HG03039 (cell line): ENCODE results near the gene TLE3.
"Not testable (repeated sequence)": the region's sequence is repeated elsewhere in the genome, so short reads cannot be mapped to it uniquely, and the experiment has no call there.

Source experiments
- ATAC-seq: cut with Tn5 transposase; IDR thresholded peaks from one replicate; pipeline ENCODE4 v1.9.1; 2021; ENCODE audit warnings: mild to moderate bottlenecking, moderate library complexity; ENCODE audit not compliant: unreplicated experiment

The TLE3 gene

GRCh38 chr15:70127288-70127746 is 29.6 kb upstream of the TLE3 start:
- no peak for ATAC-seq

GRCh38 chr15:70126362-70126761 is 28.6 kb upstream of the TLE3 start:
- ATAC-seq: no peak

GRCh38 chr15:70125605-70126004 is 27.9 kb upstream of the TLE3 start:
- no peak for ATAC-seq

DNA sequence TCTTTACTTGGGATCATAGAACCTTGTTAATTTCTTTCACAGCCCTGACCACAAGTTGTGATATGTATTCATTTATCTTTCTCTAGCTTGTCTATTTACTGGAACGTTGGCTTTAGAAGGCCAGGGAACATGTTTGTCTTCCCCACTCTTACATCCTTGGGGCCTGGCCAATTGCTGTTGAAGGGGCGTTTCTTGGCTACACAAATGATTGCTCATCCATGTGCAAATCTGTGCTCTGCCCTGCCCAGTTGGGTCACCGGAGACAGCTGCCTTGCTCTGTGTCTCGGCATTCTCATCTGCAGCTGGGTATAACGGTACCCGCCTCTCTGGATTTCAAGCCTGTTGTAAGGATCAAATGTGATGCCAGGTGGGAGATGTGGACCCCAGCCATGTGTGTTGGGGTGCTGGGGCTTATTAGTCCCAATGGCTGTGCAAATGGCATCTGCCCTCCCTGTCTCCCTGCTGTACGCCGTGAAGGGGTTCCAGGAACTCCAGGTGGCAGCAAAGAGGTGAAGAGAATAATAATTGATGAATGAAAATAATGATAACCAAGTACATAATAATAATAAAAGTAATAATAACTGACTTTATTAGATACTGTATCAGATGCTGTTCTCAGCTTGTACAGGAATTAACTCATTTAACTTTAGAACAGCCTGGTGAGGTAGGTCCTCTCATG is 24.0 kb upstream of the TLE3 start:
- ATAC-seq: no peak

DNA sequence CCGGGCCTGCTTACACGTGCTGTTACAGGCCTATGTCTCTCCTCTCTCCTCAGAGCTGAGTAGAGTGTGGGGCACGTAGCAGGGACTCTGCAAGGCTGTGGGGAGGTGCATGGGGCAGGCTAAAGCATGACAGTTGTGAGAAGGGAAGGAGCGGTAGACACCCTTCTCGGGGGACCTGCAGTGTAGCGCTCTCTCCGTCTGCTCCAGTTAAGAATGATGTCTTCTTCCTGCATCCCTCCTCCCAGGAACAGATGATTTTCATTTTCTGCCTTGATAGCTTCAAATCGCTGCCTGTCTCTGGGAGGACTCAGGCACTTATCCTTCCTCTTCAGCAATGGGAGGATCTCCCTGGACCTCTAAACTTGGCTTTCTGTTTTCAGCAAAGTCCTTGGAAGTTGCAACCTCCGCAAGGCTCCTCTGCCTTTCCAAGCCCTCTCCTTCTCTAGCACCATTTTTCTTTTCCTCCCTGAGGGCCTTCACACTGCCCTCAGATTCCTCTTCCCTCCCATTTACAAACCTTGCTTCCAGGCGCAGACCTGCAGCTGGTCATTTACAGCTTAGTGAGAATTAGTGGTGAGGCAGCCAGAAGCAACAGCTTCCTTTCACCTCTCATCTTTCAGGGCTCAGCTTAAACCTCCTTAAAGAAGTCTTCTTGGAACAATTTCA is 23.4 kb upstream of the TLE3 start:
- ATAC-seq: no peak

DNA sequence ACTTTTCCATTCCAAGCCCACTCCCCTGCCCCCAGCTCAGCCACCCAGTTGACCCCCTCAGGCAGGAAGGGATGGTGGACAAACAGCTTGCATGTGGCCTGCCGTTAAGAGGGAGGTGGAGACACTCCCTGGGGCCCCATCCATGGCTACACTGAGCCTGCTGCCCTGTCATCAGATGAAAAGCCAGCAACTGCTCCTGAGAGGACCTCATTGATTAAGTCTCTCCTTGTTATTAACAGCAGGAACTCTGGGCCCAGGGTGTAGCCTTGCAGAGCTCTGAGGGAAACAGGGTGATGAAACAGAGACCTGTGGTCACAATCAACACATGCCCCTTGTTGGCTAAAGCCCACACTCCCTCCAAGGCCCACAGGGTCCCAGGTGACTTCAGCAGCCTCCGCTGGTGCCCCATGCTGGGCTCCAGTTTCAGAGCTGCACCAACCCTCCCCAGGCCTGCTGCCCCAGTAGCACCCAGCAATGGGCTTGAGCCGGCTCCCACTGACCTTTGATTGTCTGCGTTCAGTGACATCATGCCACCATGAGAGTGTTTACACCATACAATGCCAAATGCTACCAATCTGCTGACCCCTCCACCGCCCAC is 22.3 kb upstream of the TLE3 start:
- no peak for ATAC-seq

- no peak for ATAC-seq
Measured at GRCh38 chr15:70118599-70118998, 20.9 kb upstream of the TLE3 start.

- no peak for ATAC-seq
Measured at GRCh38 chr15:70116317-70116716, 18.6 kb upstream of the TLE3 start.

DNA sequence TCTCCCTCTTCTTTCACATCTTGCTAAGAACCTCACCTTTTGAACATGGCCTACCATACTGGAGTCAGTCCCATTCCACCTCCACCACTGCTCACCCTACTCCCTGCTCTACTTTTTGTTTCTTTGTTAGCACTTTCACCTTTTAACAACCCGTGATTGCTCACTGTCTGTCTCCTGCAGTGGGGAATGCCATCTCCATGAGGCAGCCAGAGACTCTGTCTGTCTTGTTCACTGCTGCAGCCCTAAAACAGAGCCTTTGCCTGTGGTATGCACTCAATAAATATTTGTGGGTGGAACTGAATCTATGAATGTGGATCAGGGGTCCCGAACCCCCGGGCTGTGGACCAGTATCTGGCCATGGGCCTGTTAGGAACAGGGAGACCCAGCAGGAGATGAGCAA is 16.5 kb upstream of the TLE3 start:
- no peak for ATAC-seq

DNA sequence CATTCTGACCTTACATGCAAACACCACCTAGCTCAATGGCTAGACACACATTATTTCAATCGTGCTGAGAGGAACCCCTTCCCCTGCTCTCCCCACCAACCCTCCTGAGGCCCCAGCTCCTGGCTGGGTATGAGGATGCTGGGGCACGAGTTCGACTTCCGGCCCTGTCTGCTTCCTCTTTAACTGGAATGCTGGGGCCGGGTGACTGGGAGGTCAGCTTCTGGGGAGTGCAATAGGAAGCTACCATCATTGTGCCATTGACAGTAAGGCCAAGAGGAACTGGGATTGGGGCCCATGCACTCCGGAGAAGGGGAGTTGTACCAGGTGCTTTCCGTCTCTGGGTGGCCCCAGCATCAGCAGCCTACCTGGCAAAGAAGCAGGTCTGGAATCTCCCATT is 15.6 kb upstream of the TLE3 start:
- ATAC-seq: no peak

DNA sequence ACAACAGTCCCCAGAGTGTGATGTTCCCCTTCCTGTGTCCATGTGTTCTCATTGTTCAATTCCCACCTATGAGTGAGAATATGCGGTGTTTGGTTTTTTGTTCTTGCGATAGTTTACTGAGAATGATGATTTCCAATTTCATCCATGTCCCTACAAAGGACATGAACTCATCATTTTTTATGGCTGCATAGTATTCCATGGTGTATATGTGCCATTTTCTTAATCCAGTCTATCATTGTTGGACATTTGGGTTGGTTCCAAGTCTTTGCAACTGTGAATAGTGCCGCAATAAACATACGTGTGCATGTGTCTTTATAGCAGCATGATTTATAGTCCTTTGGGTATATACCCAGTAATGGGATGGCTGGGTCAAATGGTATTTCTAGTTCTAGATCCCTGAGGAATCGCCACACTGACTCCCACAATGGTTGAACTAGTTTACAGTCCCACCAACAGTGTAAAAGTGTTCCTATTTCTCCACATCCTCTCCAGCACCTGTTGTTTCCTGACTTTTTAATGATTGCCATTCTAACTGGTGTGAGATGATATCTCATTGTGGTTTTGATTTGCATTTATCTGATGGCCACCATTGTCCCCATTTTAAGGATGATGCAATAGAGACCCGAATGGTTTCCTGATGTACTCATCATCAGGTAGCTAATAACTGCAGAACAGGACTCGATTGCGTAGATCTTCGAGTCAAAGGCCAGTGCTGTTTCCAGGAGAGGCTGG is 15.0 kb upstream of the TLE3 start:
- ATAC-seq: not testable (repeated sequence)

DNA sequence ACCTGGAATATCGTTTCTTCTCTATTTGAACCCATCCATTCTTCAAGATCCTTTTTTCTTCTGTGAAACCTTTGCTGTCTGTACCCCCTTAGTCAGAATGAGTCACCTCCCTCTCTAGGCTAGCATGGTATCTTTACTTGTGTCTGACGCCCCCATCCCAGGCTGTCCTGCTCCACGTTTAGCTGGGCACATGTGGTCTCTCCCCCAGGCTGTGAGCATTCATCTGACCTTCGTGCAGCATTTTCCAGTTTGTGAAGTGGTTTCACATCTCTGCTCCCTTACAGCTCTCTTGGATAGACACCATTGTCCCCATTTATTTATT is 14.3 kb upstream of the TLE3 start:
- no peak for ATAC-seq

DNA sequence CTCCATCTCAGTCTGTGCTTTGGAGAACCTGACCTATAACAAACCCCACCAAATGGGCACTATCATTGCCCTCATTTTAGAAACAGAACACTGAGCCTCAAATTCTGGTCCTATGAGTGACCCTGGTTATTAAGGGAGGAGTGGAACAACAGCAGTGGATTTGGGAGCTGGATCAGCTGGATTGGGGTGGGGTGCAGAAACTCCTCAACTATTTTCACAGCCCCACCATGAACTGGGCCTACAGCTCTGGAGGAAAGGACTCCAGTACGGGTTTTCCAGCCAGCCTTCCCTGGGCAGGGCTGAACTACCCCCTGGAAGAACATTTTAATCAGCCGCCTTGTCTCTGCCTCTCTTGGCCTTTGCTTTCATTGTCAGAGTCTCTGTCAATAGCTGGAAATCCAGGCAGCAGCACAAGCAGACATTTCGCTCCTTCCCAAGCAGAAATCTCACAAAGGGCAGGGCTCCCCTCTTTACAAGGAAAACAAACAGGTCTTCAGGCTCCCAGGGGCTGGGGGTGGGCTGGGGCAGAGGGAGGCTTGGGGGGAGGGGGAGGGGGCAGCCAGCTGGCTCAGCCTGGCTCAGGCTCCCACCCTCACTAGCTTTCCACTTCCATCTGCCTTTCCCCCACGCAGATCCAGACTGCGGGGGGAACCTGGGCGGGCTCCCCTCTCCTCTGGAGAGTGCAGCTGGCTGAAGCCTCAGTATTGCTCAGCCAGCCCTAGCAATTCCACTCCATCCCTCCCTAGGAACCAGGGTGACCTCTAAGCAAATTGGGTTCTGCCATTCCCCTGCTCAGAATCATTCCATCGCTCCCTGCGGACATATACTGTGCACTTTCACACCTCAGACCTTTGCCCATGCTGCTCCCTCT is 13.7 kb upstream of the TLE3 start:
- ATAC-seq: no peak

DNA sequence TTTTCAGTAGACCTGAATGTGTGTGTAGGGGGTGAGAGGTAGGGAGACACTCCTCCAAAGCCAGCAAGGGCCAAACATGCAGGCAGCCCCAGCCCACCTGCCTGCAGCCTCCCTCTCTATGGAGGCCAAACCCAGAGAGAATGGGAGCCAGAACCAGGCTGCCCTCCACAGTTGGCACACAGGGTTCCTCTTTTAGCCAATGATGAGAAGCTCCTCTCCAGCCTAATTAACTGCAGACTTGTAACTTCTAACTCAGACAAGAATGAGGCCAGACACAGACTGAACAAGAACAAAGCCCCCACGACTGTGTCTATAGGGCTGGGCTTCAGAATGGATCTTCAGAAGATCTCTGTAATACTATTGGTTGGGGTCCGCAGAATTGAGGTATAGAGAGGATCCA is 12.3 kb upstream of the TLE3 start:
- ATAC-seq: no peak

GRCh38 chr15:70109531-70109930 is 11.8 kb upstream of the TLE3 start:
- ATAC-seq: no peak

GRCh38 chr15:70103880-70104626 is 6.3 kb upstream of the TLE3 start:
- ATAC-seq: no peak

DNA sequence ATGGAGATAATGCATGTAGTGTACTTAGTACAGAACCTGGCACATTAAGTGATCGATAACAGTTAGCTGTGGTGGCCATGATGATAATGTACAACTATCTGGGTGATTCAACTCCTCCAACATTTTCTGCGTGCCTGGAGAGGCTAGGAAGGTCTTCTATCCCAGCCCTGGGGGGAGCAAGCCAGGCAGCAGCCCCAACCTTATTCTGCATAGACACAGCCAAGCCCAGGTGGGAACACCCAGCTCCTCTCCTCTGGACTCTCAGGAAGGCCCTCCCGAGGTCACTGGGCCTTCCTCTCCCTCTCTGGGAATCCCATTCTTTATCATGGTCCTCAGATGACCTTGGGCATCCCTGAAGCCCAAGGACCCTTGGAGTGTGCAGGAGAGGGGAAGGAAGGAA is 5.1 kb upstream of the TLE3 start:
- ATAC-seq: no peak

DNA sequence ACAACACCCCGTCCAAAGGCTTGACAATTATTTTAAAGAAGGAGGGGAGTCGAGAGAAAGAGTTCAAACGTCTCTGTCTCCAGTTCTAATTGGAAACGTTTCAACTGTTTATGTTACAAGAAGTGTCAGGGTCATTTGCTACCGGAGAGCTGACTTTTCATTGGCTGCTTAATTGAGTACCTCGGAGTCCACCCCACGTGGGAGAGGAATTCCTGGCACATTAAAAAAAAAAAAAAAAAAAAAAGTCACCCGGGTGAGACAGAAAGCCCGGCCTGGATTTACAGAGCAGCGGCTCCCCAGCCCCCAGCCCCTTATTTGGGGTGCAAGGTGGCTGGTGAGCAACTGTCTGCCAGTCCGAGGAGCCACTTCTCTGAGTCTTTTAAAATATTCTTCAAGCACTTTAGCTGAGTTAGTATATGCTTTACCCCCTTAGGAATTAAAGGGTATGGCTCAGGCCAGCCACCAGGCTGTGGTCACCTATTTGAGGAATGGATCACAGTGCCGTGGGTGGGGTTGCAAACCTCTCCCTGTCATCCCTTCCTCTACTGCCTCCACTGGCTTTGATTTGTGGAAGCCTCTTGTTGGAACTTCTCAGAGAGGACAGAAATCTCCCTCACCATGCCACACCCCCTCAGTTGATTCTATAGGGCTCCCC is 3.9 kb upstream of the TLE3 start:
- ATAC-seq: no peak

GRCh38 chr15:70100474-70101341 is 3.0 kb upstream of the TLE3 start:
- no peak for ATAC-seq
